KMS-11 (cell line): Measurements from ENCODE around the gene MUSTN1.

Source experiments
- H2AFZ ChIP-seq: fragments of 200-600 bp; sonication (generic); 2 replicates; pipeline ENCODE4 v1.6.1; 2016; ENCODE audit warnings: antibody characterized with exemption, mixed run types, low read depth
- H3K27ac ChIP-seq: fragments of 200-600 bp; sonication (generic); 2 replicates; pipeline ENCODE4 v1.6.1; 2016; ENCODE audit warnings: mild to moderate bottlenecking, mixed run types
- H3K27me3 ChIP-seq: fragments of 200-600 bp; sonication (generic); 2 replicates; pipeline ENCODE4 v1.6.1; 2017; ENCODE audit warnings: mild to moderate bottlenecking, low read depth, mixed run types, moderate library complexity; ENCODE audit not compliant: insufficient read depth
- H3K36me3 ChIP-seq: fragments of 200-600 bp; sonication (generic); 2 replicates; pipeline ENCODE4 v1.6.1; 2017; ENCODE audit warnings: mild to moderate bottlenecking, mixed run types; ENCODE audit not compliant: insufficient read depth
- H3K4me1 ChIP-seq: fragments of 200-600 bp; sonication (generic); 2 replicates; pipeline ENCODE4 v1.6.1; 2016; ENCODE audit warnings: mild to moderate bottlenecking, low read depth, mixed run types; ENCODE audit not compliant: poor library complexity, severe bottlenecking
- H3K4me2 ChIP-seq: fragments of 200-600 bp; sonication (generic); 2 replicates; pipeline ENCODE4 v1.7.0; 2016; ENCODE audit warnings: mild to moderate bottlenecking, mixed run types
- H3K4me3 ChIP-seq: fragments of 200-600 bp; sonication (generic); IDR thresholded peaks from 2 replicates; pipeline ENCODE4 v1.6.1; 2017; ENCODE audit warnings: low read depth, low read length, mixed read lengths; ENCODE audit not compliant: insufficient read depth
- H3K79me2 ChIP-seq: fragments of 200-600 bp; sonication (generic); 2 replicates; pipeline ENCODE4 v1.6.1; 2016; ENCODE audit warnings: low read depth, mixed run types; ENCODE audit not compliant: insufficient read depth
- H3K9ac ChIP-seq: fragments of 200-600 bp; sonication (generic); 2 replicates; pipeline ENCODE4 v1.6.1; 2016; ENCODE audit warnings: mild to moderate bottlenecking, mixed run types
- H4K20me1 ChIP-seq: fragments of 200-600 bp; sonication (generic); 2 replicates; pipeline ENCODE4 v1.6.1; 2016; ENCODE audit warnings: mild to moderate bottlenecking, mixed run types; ENCODE audit not compliant: insufficient read depth
- TF ChIP-seq, protein P1 (sequence below): fragments of 200-600 bp; sonication (generic); conservative IDR thresholded peaks from 2 replicates; pipeline ENCODE4 v1.6.1; 2017; ENCODE audit warnings: low read depth, mild to moderate bottlenecking, antibody characterized with exemption, low read length, moderate library complexity, mixed read lengths

Gene MUSTN1

GRCh38 chr3:52791366-52791765, 43.5 kb downstream of the MUSTN1 start:
- Histone ChIP-seq H2AFZ (no peak overlapping the region), H3K36me3 (no peaks in the 10 kb centered on the region), H4K20me1 (no peaks in the 10 kb centered on the region), H3K4me2 (no peak overlapping the region), H3K9ac (no peak overlapping the region), H3K4me3 (no peak overlapping the region), H3K79me2 (no peaks in the 10 kb centered on the region), H3K27ac (no peak overlapping the region), H3K27me3 (no peaks in the 10 kb centered on the region), H3K4me1 (no peaks in the 10 kb centered on the region)
- TF ChIP-seq, protein P1, sequence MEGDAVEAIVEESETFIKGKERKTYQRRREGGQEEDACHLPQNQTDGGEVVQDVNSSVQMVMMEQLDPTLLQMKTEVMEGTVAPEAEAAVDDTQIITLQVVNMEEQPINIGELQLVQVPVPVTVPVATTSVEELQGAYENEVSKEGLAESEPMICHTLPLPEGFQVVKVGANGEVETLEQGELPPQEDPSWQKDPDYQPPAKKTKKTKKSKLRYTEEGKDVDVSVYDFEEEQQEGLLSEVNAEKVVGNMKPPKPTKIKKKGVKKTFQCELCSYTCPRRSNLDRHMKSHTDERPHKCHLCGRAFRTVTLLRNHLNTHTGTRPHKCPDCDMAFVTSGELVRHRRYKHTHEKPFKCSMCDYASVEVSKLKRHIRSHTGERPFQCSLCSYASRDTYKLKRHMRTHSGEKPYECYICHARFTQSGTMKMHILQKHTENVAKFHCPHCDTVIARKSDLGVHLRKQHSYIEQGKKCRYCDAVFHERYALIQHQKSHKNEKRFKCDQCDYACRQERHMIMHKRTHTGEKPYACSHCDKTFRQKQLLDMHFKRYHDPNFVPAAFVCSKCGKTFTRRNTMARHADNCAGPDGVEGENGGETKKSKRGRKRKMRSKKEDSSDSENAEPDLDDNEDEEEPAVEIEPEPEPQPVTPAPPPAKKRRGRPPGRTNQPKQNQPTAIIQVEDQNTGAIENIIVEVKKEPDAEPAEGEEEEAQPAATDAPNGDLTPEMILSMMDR = no peak

DNA sequence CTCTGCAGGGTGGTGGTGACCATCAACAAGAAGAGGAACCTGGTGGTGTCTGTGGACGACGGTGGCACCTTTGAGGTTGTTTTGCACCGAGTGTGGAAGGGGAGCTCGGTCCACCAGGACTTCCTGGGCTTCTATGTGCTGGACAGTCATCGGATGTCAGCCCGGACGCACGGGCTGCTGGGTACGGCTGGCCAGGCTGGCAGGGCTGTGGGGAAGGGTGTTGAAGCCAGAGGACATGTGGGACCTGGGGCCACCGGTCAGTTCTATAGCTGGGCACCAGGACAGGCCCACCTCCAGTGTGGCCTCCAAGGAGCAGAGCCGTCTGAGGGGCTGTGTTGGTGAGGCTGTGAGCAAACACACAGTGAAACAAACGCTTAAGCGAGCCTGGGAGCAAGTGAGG, 44.1 kb downstream of the MUSTN1 start:
- H3K4me1 ChIP-seq = no peaks in the 10 kb centered on the region
- TF ChIP-seq, protein P1 = no peak
- no peaks in the 10 kb centered on the region for H3K79me2 ChIP-seq
- no peaks in the 10 kb centered on the region for H3K36me3 ChIP-seq
- H2AFZ ChIP-seq = no peak overlapping the region
- H3K4me3 ChIP-seq = no peak overlapping the region
- H3K27ac ChIP-seq = no peak overlapping the region
- no peaks in the 10 kb centered on the region for H4K20me1 ChIP-seq
- no peak overlapping the region for H3K9ac ChIP-seq
- H3K27me3 ChIP-seq = no peaks in the 10 kb centered on the region
- H3K4me2 ChIP-seq = no peak overlapping the region

DNA sequence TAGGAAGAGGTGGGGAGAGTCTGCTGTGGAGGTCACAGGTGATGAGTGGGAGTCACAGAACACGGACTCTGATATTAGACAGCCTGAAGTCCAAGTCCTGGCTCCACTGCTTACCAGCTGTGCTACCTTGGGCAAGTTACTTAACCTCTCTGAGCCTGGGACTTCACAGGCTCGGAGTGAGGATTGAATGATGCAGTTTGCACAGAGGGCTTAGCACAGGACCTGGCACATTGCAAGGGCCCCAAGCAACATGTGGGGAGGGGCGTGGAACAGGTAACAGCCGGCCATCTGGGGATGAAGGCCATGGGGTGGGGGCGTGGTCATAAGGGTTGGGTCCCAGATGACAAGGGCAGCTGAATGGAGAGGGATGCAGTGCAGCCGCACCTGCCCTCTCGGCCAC, 44.5 kb downstream of the MUSTN1 start:
- Histone ChIP-seq H4K20me1 (no peaks in the 10 kb centered on the region), H3K36me3 (no peaks in the 10 kb centered on the region), H3K27me3 (no peaks in the 10 kb centered on the region), H3K4me1 (no peaks in the 10 kb centered on the region), H3K27ac (no peak overlapping the region), H3K4me2 (no peak overlapping the region), H3K4me3 (no peak overlapping the region), H3K9ac (no peak overlapping the region), H2AFZ (no peak overlapping the region), H3K79me2 (no peaks in the 10 kb centered on the region)
- TF ChIP-seq, protein P1 = no peak

GRCh38 chr3:52789746-52790040, 45.1 kb downstream of the MUSTN1 start:
- H3K4me2 ChIP-seq = no peak overlapping the region
- H3K27ac ChIP-seq = no peak overlapping the region
- no peak overlapping the region for H2AFZ ChIP-seq
- TF ChIP-seq, protein P1 = no peak
- no peaks in the 10 kb centered on the region for H3K27me3 ChIP-seq
- H3K79me2 ChIP-seq = no peaks in the 10 kb centered on the region
- H3K4me3 ChIP-seq = no peak overlapping the region
- H3K9ac ChIP-seq = no peak overlapping the region
- H3K4me1 ChIP-seq = no peaks in the 10 kb centered on the region
- no peaks in the 10 kb centered on the region for H4K20me1 ChIP-seq
- no peaks in the 10 kb centered on the region for H3K36me3 ChIP-seq
